ENCODE measurements around the gene GPRC5C. TPM values are rescaled to one million over a fixed set of nuclear protein-coding genes. Genes with fewer than 3 reads are reported as not detected.

Gene GPRC5C
- total and polyA plus RNA-seq, 9 of the 15 experiments (the other 6 are each of a cell fraction or from before 2014, with no cell fraction given) = 0.28 to 9.0 (median 4.1) TPM

GRCh38 chr17:74442670-74443515, 11.0 kb downstream of the GPRC5C start (continued):
- TF ChIP-seq RBBP5 (IDR thresholded peaks at IDR 0.05; ENCODE audit: borderline replicate concordance, insufficient read depth, low read length, poor library complexity, severe bottlenecking) (peak; percentile 42), ZNF644 (tag; IDR thresholded peaks at IDR 0.05; ENCODE audit: low read depth) (no peak), MAX (CRISPR knock-in tag; IDR thresholded peaks at IDR 0.05) (peak; percentile 28; the same call in 1 of the 2 replicates), CREBBP (IDR thresholded peaks at IDR 0.05; ENCODE audit: low read depth, low read length) (no peak), PATZ1 (CRISPR knock-in tag; IDR thresholded peaks at IDR 0.05; ENCODE audit: borderline replicate concordance) (no peak), MNT (conservative IDR thresholded peaks at IDR 0.05) (no peak), ZNF395 (CRISPR knock-in tag; IDR thresholded peaks at IDR 0.05) (peak; percentile 62; the same call in 1 of the 2 replicates), CCNT2 (IDR thresholded peaks at IDR 0.05; ENCODE audit: borderline replicate concordance, extremely low read depth, insufficient read length, low read depth, low read length) (peak; percentile 43), C11orf30 (IDR thresholded peaks at IDR 0.05; ENCODE audit: low read depth) (peak; percentile 91; the same call in 1 of the 2 replicates)
